Lung microvascular endothelial cell (primary cell): ENCODE data around the gene ARHGAP28. TPM values are rescaled to one million over a fixed set of nuclear protein-coding genes. Genes with fewer than 3 reads are reported as not detected.
A peak's percentile ranks its signal among the peaks of the same experiment; 100 is the strongest.

ENCODE experiments used
- DNase-seq, 2 donors: peaks; one replicate each; pipeline versions ENCODE4 v3.0.0 to v3.0.0-alpha.2; 2010; ENCODE audit warnings: low read depth in 2 of 2
- total RNA-seq: library from RNA; depleted of rRNA; stranded (reverse); fragments of >200 nt; gene quantifications from 2 replicates; pipeline ENCODE4 v1.2.1, GENCODE V29; 2014

Gene ARHGAP28
- total RNA-seq, 1 donor from 2014 or later: 0.79 TPM

GRCh38 chr18:6868033-6868432 lies 138.5 kb downstream of the ARHGAP28 start:
- no peak for DNase-seq

GRCh38 chr18:6871566-6871965 lies 142.1 kb downstream of the ARHGAP28 start:
- peak in 1 of 2 donors; percentile 64 for DNase-seq

- DNase-seq: no peak
Measured at GRCh38 chr18:6873040-6873751, 143.7 kb downstream of the ARHGAP28 start.

GRCh38 chr18:6874315-6874714 lies 144.8 kb downstream of the ARHGAP28 start:
- DNase-seq: peak in 1 of 2 donors; percentile 38

GRCh38 chr18:6875749-6876148 lies 146.2 kb downstream of the ARHGAP28 start:
- DNase-seq: no peak

GRCh38 chr18:6876641-6877041 lies 147.1 kb downstream of the ARHGAP28 start:
- DNase-seq: no peak

GRCh38 chr18:6877288-6877687 lies 147.8 kb downstream of the ARHGAP28 start:
- DNase-seq: no peak

GRCh38 chr18:6878556-6879297 lies 149.2 kb downstream of the ARHGAP28 start:
- DNase-seq: no peak

- DNase-seq: no peak
Measured at GRCh38 chr18:6879508-6880195, 150.1 kb downstream of the ARHGAP28 start.

GRCh38 chr18:6881034-6881820 lies 151.7 kb downstream of the ARHGAP28 start:
- no peak for DNase-seq

GRCh38 chr18:6882401-6882800 lies 152.9 kb downstream of the ARHGAP28 start:
- no peak for DNase-seq

- DNase-seq: peak in 1 of 2 donors; percentile 3
Measured at GRCh38 chr18:6885006-6885481, 155.5 kb downstream of the ARHGAP28 start.

- peak; percentile 50 to 71 for DNase-seq
Measured at GRCh38 chr18:6885992-6886796, 156.7 kb downstream of the ARHGAP28 start.

- no peak for DNase-seq
Measured at GRCh38 chr18:6886797-6887330, 157.3 kb downstream of the ARHGAP28 start.

- no peak for DNase-seq
Measured at GRCh38 chr18:6891788-6892187, 162.3 kb downstream of the ARHGAP28 start.

GRCh38 chr18:6901286-6901926 lies 171.9 kb downstream of the ARHGAP28 start:
- no peak for DNase-seq

GRCh38 chr18:6917072-6917471 lies 187.6 kb downstream of the ARHGAP28 start:
- DNase-seq: no peak

- peak; percentile 53 to 68 for DNase-seq
Measured at GRCh38 chr18:6920099-6920955, 190.8 kb downstream of the ARHGAP28 start.

- no peak for DNase-seq
Measured at GRCh38 chr18:6921571-6921970, 192.1 kb downstream of the ARHGAP28 start.
